GM12878 (cell line): Measurements from ENCODE around the gene MARCKSL1. TPM values are rescaled to one million over a fixed set of nuclear protein-coding genes. Genes with fewer than 3 reads are reported as not detected.

ENCODE experiments used
- ATAC-seq: fragments of 200-7000 bp; cut with Tn5 transposase; 3 replicates; pipeline ENCODE4 v1.9.1; 2020; ENCODE audit warnings: mild to moderate bottlenecking, moderate library complexity
- BruUV-seq: library from RNA; stranded (reverse); fragments of 400-500 nt; replicated peaks from 2 replicates; lab custom pipeline; 2021; lab: Mats Ljungman, UMichigan
- CTCF ChIA-PET: fragments of 300-600 bp; sonication (Branson Sonifier 250); formaldehyde crosslinking; extraction: SDS; loops from one replicate; lab custom pipeline; 2021; ENCODE audit warnings: inconsistent platforms; lab: Yijun Ruan, JAX
- POLR2A ChIA-PET: fragments of 350-600 bp; formaldehyde crosslinking; extraction: SDS; loops from one replicate; lab custom pipeline; 2021; ENCODE audit warnings: inconsistent platforms; lab: Charles Lee
- RAD21 ChIA-PET: fragments of 300-600 bp; sonication (Branson Sonifier 250); formaldehyde crosslinking; loops from one replicate; lab custom pipeline; 2023; ENCODE audit warnings: antibody characterized with exemption; ENCODE audit not compliant: unreplicated experiment; lab: Charles Lee
- SMC1A ChIA-PET: fragments of 300-600 bp; sonication (Branson Sonifier 250); formaldehyde crosslinking; loops from one replicate; lab custom pipeline; 2023; ENCODE audit not compliant: unreplicated experiment, uncharacterized antibody; lab: Charles Lee
- DNase-seq: peaks from one replicate; pipeline ENCODE4 v3.0.0-alpha.2; 2011; ENCODE audit warnings: low read depth, low spot score
- FAIRE-seq: peaks from 3 replicates; lab custom pipeline; 2011; peaks lifted over from hg19 to GRCh38; lab: Jason Lieb, UNC
- H2AFZ ChIP-seq: 2 replicates; pipeline ENCODE4 v1.6.0; 2011; ENCODE audit warnings: low read depth, low read length, control low read depth; ENCODE audit not compliant: control insufficient read depth
- H3K27ac ChIP-seq: 2 replicates; pipeline ENCODE4 v1.5.1; 2011; ENCODE audit warnings: control low read depth; ENCODE audit not compliant: control insufficient read depth, insufficient read depth
- H3K27me3 ChIP-seq, 2 experiments: replicated peaks in 1 of 2; 2 replicates each; pipeline versions ENCODE4 v1.6.0 to v1.6.1; 2011; ENCODE audit warnings: low read length in 1 of 2; ENCODE audit not compliant: control insufficient read depth in 2 of 2, insufficient read depth in 2 of 2
- H3K36me3 ChIP-seq, 2 experiments: 2 replicates each; pipeline ENCODE4 v1.5.1; 2011; ENCODE audit warnings: low read length in 1 of 2; ENCODE audit not compliant: control insufficient read depth in 2 of 2, insufficient read depth in 2 of 2
- H3K4me1 ChIP-seq: 2 replicates; pipeline ENCODE4 v1.6.1; 2011; ENCODE audit warnings: mild to moderate bottlenecking, low read length, moderate library complexity, mixed read lengths; ENCODE audit not compliant: control insufficient read depth, insufficient read depth
- H3K4me2 ChIP-seq: 2 replicates; pipeline ENCODE4 v1.6.0; 2011; ENCODE audit warnings: control low read depth; ENCODE audit not compliant: control insufficient read depth, insufficient read depth
- H3K4me3 ChIP-seq: fragments of 200-600 bp; sonication (generic); 2 replicates; pipeline ENCODE4 v1.5.1; 2016
- H3K79me2 ChIP-seq: 2 replicates; pipeline ENCODE4 v1.6.0; 2011; ENCODE audit warnings: low read length; ENCODE audit not compliant: control insufficient read depth, insufficient read depth
- H3K9ac ChIP-seq: 2 replicates; pipeline ENCODE4 v1.8.0; 2011; ENCODE audit warnings: low read length, control low read depth, mixed read lengths; ENCODE audit not compliant: control insufficient read depth, insufficient read depth
- H3K9me3 ChIP-seq: replicated peaks from 3 replicates; pipeline ENCODE4 v1.5.1; 2011; ENCODE audit warnings: mild to moderate bottlenecking, low read length; ENCODE audit not compliant: control insufficient read depth, insufficient read depth
- H4K20me1 ChIP-seq: 2 replicates; pipeline ENCODE4 v1.6.0; 2011; ENCODE audit not compliant: control insufficient read depth, insufficient read depth
- BHLHE40 ChIP-seq, 2 experiments: fragments of 450-650 bp in 1 of 2; IDR thresholded peaks; 2 replicates each; pipeline ENCODE4 v1.6.1; 2011 to 2017; ENCODE audit warnings: low read depth in 2 of 2, borderline replicate concordance in 1 of 2, improper control_type of control experiment in 1 of 2, low read length in 1 of 2, mild to moderate bottlenecking in 1 of 2
- E2F8 ChIP-seq: fragments of 450-650 bp; IDR thresholded peaks from 2 replicates; pipeline ENCODE4 v1.6.1; 2018; ENCODE audit warnings: mild to moderate bottlenecking, low read depth, moderate library complexity; ENCODE audit not compliant: partially characterized antibody
- NFXL1 ChIP-seq: fragments of 450-650 bp; IDR thresholded peaks from 2 replicates; pipeline ENCODE4 v1.6.1; 2017; ENCODE audit warnings: antibody characterized with exemption, mild to moderate bottlenecking, borderline replicate concordance
- NR2C2 ChIP-seq: IDR thresholded peaks from 2 replicates; pipeline ENCODE4 v1.6.1; 2011; ENCODE audit warnings: borderline replicate concordance, low read depth; ENCODE audit not compliant: control insufficient read depth, insufficient read length
- NR2F1 ChIP-seq: fragments of 450-650 bp; conservative IDR thresholded peaks from 2 replicates; pipeline ENCODE4 v1.6.1; 2017; ENCODE audit warnings: mild to moderate bottlenecking
- POLR2A ChIP-seq: IDR thresholded peaks from 2 replicates; pipeline ENCODE4 v1.6.1; 2011; ENCODE audit warnings: low read depth, mild to moderate bottlenecking, low read length
- RELA ChIP-seq: fragments of 450-650 bp; IDR thresholded peaks from 2 replicates; pipeline ENCODE4 v1.8.0; 2014; ENCODE audit warnings: borderline replicate concordance; ENCODE audit not compliant: partially characterized antibody
- WRNIP1 ChIP-seq: IDR thresholded peaks from 2 replicates; pipeline ENCODE4 v1.6.1; 2011; ENCODE audit warnings: low read depth, low read length, improper control_type of control experiment, borderline replicate concordance
- WGBS: methylation state at CpG from one replicate; pipeline ENCODE4 v1.1.6; 2016; ENCODE audit warnings: low lambda C conversion rate; ENCODE audit not compliant: insufficient replicate concordance, insufficient coverage; ENCODE audit errors: missing lambda C conversion rate; 5-methylcytosine and 5-hydroxymethylcytosine counted together
- in situ Hi-C: fragments of 300-500 bp; cut with MboI; formaldehyde crosslinking; loops from 9 replicates; pipeline ENCODE4 v1.14.3; 2018; ENCODE audit warnings: mixed read lengths
- intact Hi-C: fragments of 100-400 bp; cut with micrococcal nuclease; formaldehyde crosslinking; loops from one replicate; pipeline ENCODE4 v1.14.2; 2022; ENCODE audit not compliant: unreplicated experiment
- polyA plus RNA-seq, 11 experiments: library from polyadenylated mRNA; depleted of rRNA in 4 of 11; unstranded in 6 of 11; stranded (reverse) in 5 of 11; fragments of >200 nt; fragmentation: Nextera tagmentation in 4 of 11; fragmentation: Illumina TruSeq in 1 of 11; extraction: Ambion mirVana in 4 of 11; extraction: Trizol in 1 of 11; gene quantifications; 1 replicate in 1 of 11; 2 replicates in 10 of 11; pipeline versions ENCODE4 v1.2.1 to v1.2.3, GENCODE V29; 2011 to 2016; ENCODE audit warnings: inconsistent platforms in 2 of 11, missing spikeins in 2 of 11, low read depth in 1 of 11
- total RNA-seq, 4 experiments: library from RNA; depleted of rRNA in 3 of 4; stranded (reverse); fragments of >200 nt in 3 of 4; fragmentation: Illumina TruSeq in 1 of 4; extraction: Trizol in 1 of 4; gene quantifications; 2 replicates each; pipeline versions ENCODE4 v1.2.1 to v1.2.3, GENCODE V29; 2013 to 2021
- TF ChIP-seq, protein P1 (sequence below), 3 experiments: IDR thresholded peaks in 2 of 3; conservative IDR thresholded peaks in 1 of 3; 2 replicates each; pipeline ENCODE4 v1.5.1; 2011; ENCODE audit warnings: low read depth in 3 of 3, low read length in 3 of 3, mild to moderate bottlenecking in 3 of 3, control low read depth in 2 of 3, moderate library complexity in 2 of 3, inconsistent platforms in 1 of 3, mixed read lengths in 1 of 3; ENCODE audit not compliant: control insufficient read depth in 2 of 3, insufficient read depth in 1 of 3; ENCODE audit errors: extremely low read depth in 1 of 3

Gene MARCKSL1
- total and polyA plus RNA-seq, 10 of the 15 experiments (the other 5 are each of a cell fraction or from before 2014, with no cell fraction given), result 14.5 to 225 (median 158) TPM

DNA sequence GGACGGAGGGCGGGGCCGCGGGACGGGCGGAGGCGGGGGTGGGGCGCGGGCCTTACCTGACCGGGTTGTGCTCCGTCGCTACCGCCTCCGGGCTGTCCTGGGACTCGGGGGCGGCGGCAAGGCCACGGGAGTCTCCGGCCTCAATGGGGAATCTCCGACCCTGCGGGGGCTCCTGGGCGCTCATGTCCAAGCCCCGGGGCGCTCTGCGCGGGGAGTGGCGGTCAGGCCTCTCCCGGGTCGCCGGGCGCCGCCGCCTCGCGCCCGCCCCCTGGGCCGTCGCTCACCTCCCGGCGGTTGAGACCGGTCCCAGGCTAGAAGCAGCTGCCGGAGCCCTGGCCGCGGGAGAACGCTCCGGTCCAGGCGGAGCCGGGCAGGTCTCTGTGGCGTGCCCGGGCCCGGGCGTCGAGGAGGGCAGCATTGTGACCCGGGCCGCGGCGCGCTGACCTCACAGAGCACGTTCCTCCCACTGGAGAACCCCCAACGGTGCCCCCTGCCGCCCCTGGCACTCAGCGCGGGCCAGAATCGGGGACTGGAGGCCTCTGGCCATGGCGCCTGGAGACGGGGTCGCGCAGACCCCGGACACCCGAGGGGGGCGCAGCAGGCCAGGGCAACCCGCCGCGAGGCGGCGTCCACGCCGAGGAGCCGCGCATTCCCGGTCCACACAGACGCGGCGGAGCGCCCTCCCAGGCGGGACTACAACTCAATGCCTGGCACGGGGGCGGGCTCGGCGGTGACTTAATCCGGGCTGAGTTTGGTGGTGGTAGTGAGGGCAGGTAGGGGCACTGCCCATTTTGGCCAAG, 25.8 kb upstream of the MARCKSL1 start:
- in situ Hi-C loops, result no loop called here
- Histone ChIP-seq H3K4me1 (peaks cover 7% of the 10 kb centered on the region), H3K79me2 (no peaks in the 10 kb centered on the region), H3K36me3 (no peaks in the 10 kb centered on the region; a peak in 2 of 4 replicates), H3K27me3 (no peaks in the 10 kb centered on the region), H3K27ac (no peak overlapping the region), H3K4me2 (peak overlapping the region; percentile 72), H4K20me1 (no peaks in the 10 kb centered on the region), H3K9ac (no peak overlapping the region), H2AFZ (no peak overlapping the region), H3K4me3 (no peak overlapping the region), H3K9me3 (no peaks in the 10 kb centered on the region)
- RAD21 ChIA-PET, result no interaction called here
- POLR2A ChIA-PET, result no interaction called here
- WGBS, result 11% methylated on average over 76 of the region's 91 CpGs
- no TSS peak for BruUV-seq
- SMC1A ChIA-PET, result no interaction called here
- ATAC-seq (peak; percentile 37), FAIRE-seq (no peak), DNase-seq (no peak)
- TF ChIP-seq NFXL1 (no peak), NR2C2 (no peak), BHLHE40 (IDR thresholded peaks at IDR 0.05; ENCODE audit: borderline replicate concordance in 1 of 2, low read depth in 2 of 2, low read length in 1 of 2) (peak in 1 of 2 experiments; percentile 28; a peak in 1 of 4 replicates), WRNIP1 (no peak), RELA (no peak), POLR2A (peak; percentile 36; the same call in 1 of the 2 replicates), NR2F1 (peak; percentile 43; the same call in 1 of the 2 replicates), E2F8 (no peak)
- TF ChIP-seq, protein P1, sequence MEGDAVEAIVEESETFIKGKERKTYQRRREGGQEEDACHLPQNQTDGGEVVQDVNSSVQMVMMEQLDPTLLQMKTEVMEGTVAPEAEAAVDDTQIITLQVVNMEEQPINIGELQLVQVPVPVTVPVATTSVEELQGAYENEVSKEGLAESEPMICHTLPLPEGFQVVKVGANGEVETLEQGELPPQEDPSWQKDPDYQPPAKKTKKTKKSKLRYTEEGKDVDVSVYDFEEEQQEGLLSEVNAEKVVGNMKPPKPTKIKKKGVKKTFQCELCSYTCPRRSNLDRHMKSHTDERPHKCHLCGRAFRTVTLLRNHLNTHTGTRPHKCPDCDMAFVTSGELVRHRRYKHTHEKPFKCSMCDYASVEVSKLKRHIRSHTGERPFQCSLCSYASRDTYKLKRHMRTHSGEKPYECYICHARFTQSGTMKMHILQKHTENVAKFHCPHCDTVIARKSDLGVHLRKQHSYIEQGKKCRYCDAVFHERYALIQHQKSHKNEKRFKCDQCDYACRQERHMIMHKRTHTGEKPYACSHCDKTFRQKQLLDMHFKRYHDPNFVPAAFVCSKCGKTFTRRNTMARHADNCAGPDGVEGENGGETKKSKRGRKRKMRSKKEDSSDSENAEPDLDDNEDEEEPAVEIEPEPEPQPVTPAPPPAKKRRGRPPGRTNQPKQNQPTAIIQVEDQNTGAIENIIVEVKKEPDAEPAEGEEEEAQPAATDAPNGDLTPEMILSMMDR (IDR thresholded peaks at IDR 0.05 in 2 of 3, conservative IDR thresholded peaks at IDR 0.05 in 1 of 3; ENCODE audit: control insufficient read depth in 2 of 3, extremely low read depth in 1 of 3, insufficient read depth in 1 of 3, low read depth in 3 of 3, low read length in 3 of 3), result peak in 1 of 3 experiments; percentile 13; a peak in 2 of 6 replicates
- CTCF ChIA-PET, result interaction anchor here (1.0 kb wide), 1 partner anchor 46 kb away, joined by 3 read pairs; no protein-coding TSS in a partner anchor
- intact Hi-C loops, result no loop called here
